AG09309 (cell line): ENCODE measurements around the gene MIS12.
A peak's percentile ranks its signal among the peaks of the same experiment; 100 is the strongest.

Source experiments
- DNase-seq: peaks from one replicate; pipeline ENCODE4 v3.0.0-alpha.2; 2010; ENCODE audit warnings: low read depth
- H3K4me3 ChIP-seq: 2 replicates; pipeline ENCODE4 v1.5.1; 2011; ENCODE audit warnings: mild to moderate bottlenecking, low read depth, low read length, moderate library complexity; ENCODE audit not compliant: control insufficient read depth
- TF ChIP-seq, protein P1 (sequence below): IDR thresholded peaks from 2 replicates; pipeline ENCODE4 v1.5.1; 2011; ENCODE audit warnings: mild to moderate bottlenecking, low read depth, low read length, inconsistent platforms; ENCODE audit not compliant: insufficient read depth, control insufficient read depth; ENCODE audit errors: missing control alignments

Gene MIS12

GRCh38 chr17:5492970-5493369, 6.6 kb downstream of the MIS12 start:
- H3K4me3 ChIP-seq, result no peak overlapping the region
- TF ChIP-seq, protein P1, sequence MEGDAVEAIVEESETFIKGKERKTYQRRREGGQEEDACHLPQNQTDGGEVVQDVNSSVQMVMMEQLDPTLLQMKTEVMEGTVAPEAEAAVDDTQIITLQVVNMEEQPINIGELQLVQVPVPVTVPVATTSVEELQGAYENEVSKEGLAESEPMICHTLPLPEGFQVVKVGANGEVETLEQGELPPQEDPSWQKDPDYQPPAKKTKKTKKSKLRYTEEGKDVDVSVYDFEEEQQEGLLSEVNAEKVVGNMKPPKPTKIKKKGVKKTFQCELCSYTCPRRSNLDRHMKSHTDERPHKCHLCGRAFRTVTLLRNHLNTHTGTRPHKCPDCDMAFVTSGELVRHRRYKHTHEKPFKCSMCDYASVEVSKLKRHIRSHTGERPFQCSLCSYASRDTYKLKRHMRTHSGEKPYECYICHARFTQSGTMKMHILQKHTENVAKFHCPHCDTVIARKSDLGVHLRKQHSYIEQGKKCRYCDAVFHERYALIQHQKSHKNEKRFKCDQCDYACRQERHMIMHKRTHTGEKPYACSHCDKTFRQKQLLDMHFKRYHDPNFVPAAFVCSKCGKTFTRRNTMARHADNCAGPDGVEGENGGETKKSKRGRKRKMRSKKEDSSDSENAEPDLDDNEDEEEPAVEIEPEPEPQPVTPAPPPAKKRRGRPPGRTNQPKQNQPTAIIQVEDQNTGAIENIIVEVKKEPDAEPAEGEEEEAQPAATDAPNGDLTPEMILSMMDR, result no peak
- no peak for DNase-seq

DNA sequence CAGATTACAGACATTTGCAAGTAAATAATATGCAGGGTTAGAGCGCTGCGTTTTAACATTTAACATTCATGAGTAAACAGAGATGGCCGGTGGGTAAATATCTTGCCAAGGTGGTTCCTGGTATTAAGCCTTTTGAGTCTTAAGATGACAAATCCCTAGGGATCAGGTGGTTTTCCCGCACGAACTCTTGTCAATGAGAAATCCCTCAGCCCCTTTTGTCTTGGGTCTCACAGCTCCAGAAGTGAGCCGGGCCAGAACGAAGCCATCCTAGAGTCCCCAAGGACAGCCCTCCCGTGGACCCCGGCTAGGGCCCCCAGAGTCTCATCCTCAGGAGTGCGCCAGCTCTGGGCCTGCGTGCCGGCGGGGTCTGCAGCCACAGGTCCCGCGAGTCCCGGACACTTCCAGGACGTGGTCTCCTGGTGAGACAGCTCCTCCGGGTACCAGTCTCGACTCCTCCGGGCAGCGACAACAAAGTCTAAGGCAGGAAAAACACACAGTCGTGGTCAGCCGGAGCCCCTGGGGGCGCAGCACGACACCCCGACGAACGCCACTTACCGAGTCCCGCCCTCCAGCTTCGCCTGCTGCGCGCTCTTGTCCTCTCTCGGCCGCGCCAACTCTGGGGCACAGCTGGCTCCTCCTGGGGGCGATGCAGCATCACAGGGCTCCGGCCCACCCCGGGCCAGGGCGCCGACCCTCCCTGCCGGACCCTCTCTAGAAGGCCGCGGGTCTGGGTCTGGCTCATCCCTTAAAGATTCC, 13.3 kb downstream of the MIS12 start:
- DNase-seq, result no peak
- H3K4me3 ChIP-seq, result peak overlapping the region; percentile 69

GRCh38 chr17:5500247-5500588, 13.9 kb downstream of the MIS12 start:
- peak overlapping the region; percentile 69 for H3K4me3 ChIP-seq
- no peak for DNase-seq
- TF ChIP-seq, protein P1, result no peak

More for the DNA sequence above, 13.3 kb downstream of the MIS12 start:
- TF ChIP-seq, protein P1, result peak; percentile 12

- DNase-seq, result peak; percentile 50
- TF ChIP-seq, protein P1, result no peak
- peak overlapping the region; percentile 69 for H3K4me3 ChIP-seq
These were observed 14.4 kb downstream of the MIS12 start for GRCh38 chr17:5500589-5501391.

GRCh38 chr17:5501685-5502084, 15.3 kb downstream of the MIS12 start:
- H3K4me3 ChIP-seq, result no peak overlapping the region
- no peak for DNase-seq
- TF ChIP-seq, protein P1, result no peak

- DNase-seq, result no peak
- TF ChIP-seq, protein P1, result no peak
- no peak overlapping the region for H3K4me3 ChIP-seq
These were observed 16.2 kb downstream of the MIS12 start for GRCh38 chr17:5502552-5502951.
